ENCODE results near the gene NINL. TPM values are rescaled to one million over a fixed set of nuclear protein-coding genes. Genes with fewer than 3 reads are reported as not detected.

The NINL gene
- total and polyA plus RNA-seq, 2 of the 4 experiments (the other 2 are of a cell fraction), result 3.0 to 10.4 TPM

- intact Hi-C loops (cut with micrococcal nuclease) (loop anchor here (5.0 to 10.0 kb wide), 3 partner anchors 50 to 137 kb away; partner anchors contain the start of genes GINS1 and NANP), dilution Hi-C loops (cut with HindIII; ENCODE audit: low sequenced_read_pairs, unreplicated experiment) (no loop called here), in situ Hi-C loops (cut with MboI; ENCODE audit: low sequenced_read_pairs) (loop anchor here (25.0 kb wide), 1 partner anchor 232 kb away; no protein-coding TSS in a partner anchor)
- Histone ChIP-seq H3K4ac (ENCODE audit: low read depth, low read length) (no peak overlapping the region), H3K14ac (replicated peaks; ENCODE audit: low read depth, low read length) (0 out of 2 replicates have a peak overlapping the region, but pooled peaks have one; percentile 55), H2BK15ac (ENCODE audit: low read depth, low read length) (no peak overlapping the region), H4K8ac (ENCODE audit: low read depth in 2 of 2, low read length in 2 of 2) (no peak overlapping the region), H4K20me1 (ENCODE audit: insufficient read depth, low read length) (peaks cover 31% of the 10 kb centered on the region), H3K18ac (ENCODE audit: low read depth, low read length) (no peak overlapping the region; the same call in 1 of the 2 replicates), H4K5ac (ENCODE audit: low read depth, low read length) (peak overlapping the region; percentile 16; the same call in 1 of the 2 replicates), H3K79me1 (ENCODE audit: low read depth in 1 of 2, low read length in 2 of 2) (peaks cover 5 to 66% of the 10 kb centered on the region in 2 experiments; a peak in 3 of 4 replicates), H2BK120ac (ENCODE audit: low read depth, low read length) (no peak overlapping the region), H2AFZ (replicated peaks; ENCODE audit: low read length, poor library complexity) (no peak overlapping the region), H2AK9ac (replicated peaks; ENCODE audit: low read depth, low read length, poor library complexity) (no peak overlapping the region), H3K4me3 (ENCODE audit: insufficient read depth, low read depth, low read length) (no peak overlapping the region), H3K9me1 (ENCODE audit: insufficient read depth, low read length) (peaks cover 24% of the 10 kb centered on the region), H2BK20ac (ENCODE audit: low read depth, low read length) (no peak overlapping the region), H3K9me3 (ENCODE audit: control insufficient read depth, insufficient read depth, low read length) (no peaks in the 10 kb centered on the region), H3K4me2 (ENCODE audit: low read depth, low read length) (no peak overlapping the region), H3K56ac (ENCODE audit: extremely low read depth, insufficient read depth, low read length) (no peak overlapping the region), H3K23ac (ENCODE audit: low read depth, low read length) (0 out of 2 replicates have a peak overlapping the region, but pooled peaks have one; percentile 12), H3K27me3 (ENCODE audit: control insufficient read depth, insufficient read depth, low read length) (no peaks in the 10 kb centered on the region), H2AK5ac (ENCODE audit: low read depth, low read length) (no peak overlapping the region), H2BK5ac (ENCODE audit: low read depth, low read length, poor library complexity, severe bottlenecking) (no peak overlapping the region), H4K91ac (ENCODE audit: insufficient read depth, low read depth, low read length) (no peak overlapping the region), H3K36me3 (ENCODE audit: control insufficient read depth, insufficient read depth, low read length) (no peaks in the 10 kb centered on the region), H3K4me1 (ENCODE audit: control insufficient read depth, insufficient read depth, low read length) (peaks cover 25% of the 10 kb centered on the region), H3K9ac (ENCODE audit: low read depth, low read length) (no peak overlapping the region), H3K27ac (ENCODE audit: insufficient read depth, low read length) (no peak overlapping the region)
- ChIA-PET POLR2A (ENCODE audit: unreplicated experiment) (no interaction called here), CTCF (interaction anchor here (0.7 kb wide), 1 partner anchor 9 kb away, joined by 3 read pairs; no protein-coding TSS in a partner anchor)
- no TSS peak for BruUV-seq (replicated peaks)
- no peak for ATAC-seq (ENCODE audit: low read depth)
- TF ChIP-seq MAZ (IDR thresholded peaks at IDR 0.05; ENCODE audit: borderline replicate concordance, low read depth, low read length), result no peak
- no peak for TF ChIP-seq NFE2L2 (IDR thresholded peaks at IDR 0.05; ENCODE audit: low read depth, low read length)
- no peak for TF ChIP-seq POLR2A (IDR thresholded peaks at IDR 0.05; ENCODE audit: low read depth, low read length)
- TF ChIP-seq CTCF (conservative IDR thresholded peaks at IDR 0.05; ENCODE audit: low read depth, low read length), result no peak
- TF ChIP-seq FOS (IDR thresholded peaks at IDR 0.05; ENCODE audit: low read depth, low read length), result no peak
- TF ChIP-seq MAFK (IDR thresholded peaks at IDR 0.05; ENCODE audit: low read depth, low read length), result no peak
- no peak for TF ChIP-seq BHLHE40 (IDR thresholded peaks at IDR 0.05; ENCODE audit: low read depth, low read length)
- DNase-seq, result no peak
- no CpG with 5 or more reads among the region's 4 CpGs for WGBS, 2 experiments (ENCODE audit: extremely low coverage in 2 of 2, insufficient read length in 1 of 2)
Measured at GRCh38 chr20:25544311-25544710, 41.0 kb downstream of the NINL start.
